ENCODE results near the gene PDGFC.
A peak's percentile ranks its signal among the peaks of the same experiment; 100 is the strongest.
"Not testable (repeated sequence)": the region's sequence is repeated elsewhere in the genome, so short reads cannot be mapped to it uniquely, and the experiment has no call there.

Gene PDGFC

DNA sequence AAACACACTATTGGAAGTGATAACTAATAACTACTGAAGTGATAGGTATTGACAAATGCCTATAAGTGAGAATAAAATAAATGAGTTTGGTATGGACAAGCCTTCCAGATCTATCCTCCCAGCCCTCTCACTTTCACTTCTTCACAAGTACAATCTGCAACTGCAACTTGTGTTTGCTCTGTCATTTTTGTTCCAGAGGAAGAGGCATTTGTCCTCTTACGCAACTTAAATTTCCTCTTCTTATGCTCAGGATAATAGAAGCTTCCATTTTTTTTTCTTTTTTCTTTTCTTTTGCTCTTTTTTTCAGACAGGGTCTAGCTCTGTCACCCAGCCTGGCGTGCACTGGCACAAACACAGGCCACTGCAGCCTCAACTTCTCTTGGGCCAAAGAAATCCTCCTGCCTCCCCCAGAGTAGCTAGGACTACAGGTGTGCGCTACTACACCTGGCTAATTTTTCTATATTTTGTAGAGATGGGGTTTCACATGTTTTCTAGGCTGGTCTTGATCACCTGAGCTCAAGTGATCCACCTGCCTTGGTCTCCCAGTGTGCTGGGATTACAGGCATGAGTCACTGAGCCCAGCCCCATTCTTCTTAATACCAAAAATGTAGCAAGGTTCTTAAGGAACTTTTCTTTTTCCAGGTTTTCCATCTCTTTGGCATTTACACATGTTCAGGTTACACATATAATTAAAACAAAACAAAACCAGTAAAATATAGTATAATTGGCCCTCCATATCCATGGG is 73.1 kb downstream of the PDGFC start:
- no peak for DNase-seq

DNA sequence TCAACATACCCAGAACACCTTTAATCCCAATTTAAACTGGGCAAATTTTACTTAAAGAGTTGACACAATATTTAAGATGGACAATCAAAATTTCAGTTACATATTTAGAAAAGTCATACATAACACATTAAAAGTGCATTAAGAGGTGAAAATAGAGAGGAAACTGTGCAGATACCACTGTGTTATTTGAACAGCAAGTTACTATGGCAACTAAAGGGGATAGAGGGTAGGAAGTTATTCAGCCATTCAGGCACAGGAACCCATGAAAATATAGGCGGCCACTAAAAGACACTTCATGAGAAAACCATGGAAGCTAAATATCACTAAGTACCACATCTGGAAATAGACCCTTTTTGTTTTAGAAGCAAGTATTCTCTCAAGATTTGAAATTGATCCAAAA is 75.1 kb downstream of the PDGFC start:
- DNase-seq = peak in 1 of 3 experiments; percentile 18

DNA sequence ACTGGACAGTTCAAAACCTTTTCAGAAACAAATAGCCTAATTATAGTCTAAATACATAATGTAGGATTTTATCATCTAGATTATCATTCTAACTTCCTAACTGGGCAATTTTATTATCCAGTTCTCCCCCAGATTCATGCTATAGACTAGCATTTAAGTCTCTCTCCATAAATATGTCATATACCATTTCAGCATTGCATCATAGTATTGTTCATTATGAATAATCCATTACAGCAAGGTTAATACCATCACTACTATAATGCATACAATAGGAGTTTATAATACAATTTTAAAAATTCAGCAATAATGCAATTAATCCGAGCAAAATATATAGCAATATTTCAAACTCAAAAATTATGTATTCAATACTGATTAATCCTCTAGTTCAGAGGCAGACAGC is 77.4 kb downstream of the PDGFC start:
- no peak for DNase-seq

DNA sequence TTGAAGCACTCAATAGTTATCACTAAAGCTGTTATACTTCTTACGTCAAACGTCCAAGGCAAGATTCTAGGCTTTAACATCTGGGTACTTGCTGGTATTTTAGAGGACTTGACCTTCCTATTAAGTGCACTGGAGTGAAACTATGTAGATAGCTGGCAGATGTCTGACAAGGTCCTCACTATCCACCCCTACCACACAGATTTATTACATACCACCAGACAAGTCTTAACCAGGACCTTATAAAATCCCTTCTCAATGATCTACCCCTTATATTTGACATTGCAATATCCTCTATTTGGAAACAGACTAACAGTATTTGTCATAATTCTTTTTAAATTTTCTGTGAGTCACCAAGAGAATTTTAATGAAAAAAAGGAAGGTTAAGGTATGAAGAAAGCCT is 78.8 kb downstream of the PDGFC start:
- no peak for DNase-seq

DNA sequence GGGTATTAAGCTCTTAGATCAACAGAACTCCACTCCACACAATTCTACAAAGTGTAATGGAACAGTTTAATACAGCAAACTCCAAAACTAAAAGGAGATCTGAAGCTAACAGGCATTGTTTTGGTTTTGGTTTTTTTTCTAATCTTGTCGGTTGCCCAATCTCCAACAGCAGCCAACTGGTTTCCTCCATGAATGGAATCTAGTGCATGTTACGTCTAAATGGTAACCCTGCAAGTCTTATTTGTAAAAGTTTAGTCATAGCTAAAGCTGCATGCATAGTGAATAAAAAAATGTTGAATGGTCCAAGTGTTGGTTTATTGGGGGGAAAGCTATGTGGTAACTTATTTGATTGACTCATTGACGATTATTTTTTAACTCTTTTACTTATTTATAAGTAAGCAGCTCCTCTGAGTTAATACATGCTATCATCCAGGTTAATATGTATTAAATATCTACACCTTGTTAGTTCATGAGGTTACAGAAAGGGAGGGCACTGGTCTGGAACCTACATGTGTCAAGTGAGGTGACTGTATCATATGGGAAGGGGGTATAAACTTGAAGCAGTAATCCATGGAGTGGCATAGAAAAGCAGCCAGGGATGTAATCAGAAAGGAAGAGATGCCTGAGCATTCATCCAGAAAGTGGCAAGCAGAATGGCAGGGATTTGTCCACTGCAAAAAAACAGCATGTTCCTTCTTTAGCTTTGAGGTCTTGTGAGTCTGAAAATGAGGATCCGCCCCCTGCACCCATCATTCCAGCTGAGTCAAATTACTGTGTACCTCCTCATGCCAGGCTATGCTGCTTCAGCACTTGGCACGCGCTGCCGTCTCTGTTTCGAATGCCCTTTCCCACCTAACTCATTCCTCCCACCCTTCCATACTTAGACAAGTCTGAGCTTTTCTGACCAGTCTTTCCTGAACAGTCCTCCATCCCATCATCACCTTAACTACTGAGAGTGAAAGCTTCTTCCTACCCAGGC is 81.7 kb downstream of the PDGFC start:
- no peak for DNase-seq

DNA sequence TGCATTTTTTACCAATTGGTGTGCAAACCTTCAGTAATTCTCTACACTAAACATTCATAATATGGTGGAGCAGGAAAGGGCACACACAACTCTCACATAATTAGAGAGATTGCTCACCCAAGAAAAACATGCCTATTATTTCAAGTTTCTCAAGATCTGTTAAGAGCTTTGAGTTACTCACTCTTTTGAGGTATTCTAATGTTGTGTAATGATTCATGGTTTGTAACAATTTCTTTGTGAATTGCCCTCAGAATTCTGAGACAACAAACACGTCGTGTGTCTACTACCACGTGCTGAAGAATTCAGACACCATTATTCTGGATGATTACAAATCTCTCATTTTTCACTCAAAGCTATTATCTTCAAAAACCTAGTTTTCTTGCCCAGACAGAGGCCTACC is 82.8 kb downstream of the PDGFC start:
- DNase-seq = no peak

DNA sequence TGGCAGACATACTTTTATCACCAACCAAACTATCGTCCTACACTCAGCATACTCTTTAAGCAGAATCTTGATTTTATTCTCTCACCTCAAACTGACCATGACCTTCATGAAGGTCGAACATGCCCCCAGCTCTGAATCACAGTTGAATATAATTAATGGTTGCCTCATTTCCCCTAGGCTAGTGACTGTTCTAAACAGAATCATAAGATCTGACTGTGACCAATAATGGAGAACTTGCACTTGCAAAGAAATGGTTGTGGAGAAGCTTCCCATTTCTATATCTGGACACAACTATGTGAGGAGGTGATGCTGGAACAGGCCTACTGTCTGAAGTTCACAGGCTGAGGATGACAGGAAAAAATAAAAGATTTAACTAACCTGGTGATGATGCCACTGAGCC is 85.1 kb downstream of the PDGFC start:
- no peak for DNase-seq

DNA sequence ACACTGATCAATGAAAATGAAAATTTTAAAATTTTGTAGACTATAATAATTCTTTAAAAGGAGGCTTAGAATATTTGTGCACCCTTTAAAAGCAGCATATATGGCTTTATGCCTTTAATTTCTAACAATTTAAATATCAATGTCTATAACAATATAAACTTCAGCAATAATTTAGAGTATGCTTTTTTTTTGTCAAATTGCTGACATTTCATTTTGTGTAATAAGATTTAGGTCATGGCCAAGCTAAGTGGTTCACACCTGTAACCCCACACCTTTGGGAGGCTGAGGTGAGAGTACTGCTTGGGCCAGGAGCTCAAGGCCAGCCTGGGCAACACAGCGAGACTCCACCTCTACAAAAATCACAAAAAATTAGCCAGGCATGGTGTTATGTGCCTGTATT is 86.2 kb downstream of the PDGFC start:
- no peak for DNase-seq

DNA sequence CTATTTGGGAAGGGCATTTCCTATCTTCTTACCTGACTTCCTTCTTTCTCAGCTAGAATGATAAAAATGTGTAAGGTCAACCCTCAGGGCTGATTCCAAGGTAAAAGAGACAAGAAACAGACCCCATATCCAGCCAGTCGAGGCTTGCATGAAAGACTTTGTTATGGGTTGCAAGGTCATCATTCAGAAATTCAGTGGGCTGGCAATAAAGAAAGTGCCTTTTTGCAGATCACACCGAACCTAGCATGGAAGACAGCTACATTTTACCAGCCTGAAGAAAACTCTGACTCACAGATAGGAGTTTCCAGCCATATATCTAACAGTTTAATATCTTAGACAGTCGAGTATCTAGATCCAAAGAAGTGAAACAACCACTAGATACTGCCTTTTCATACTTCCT is 87.4 kb downstream of the PDGFC start:
- DNase-seq = no peak

DNA sequence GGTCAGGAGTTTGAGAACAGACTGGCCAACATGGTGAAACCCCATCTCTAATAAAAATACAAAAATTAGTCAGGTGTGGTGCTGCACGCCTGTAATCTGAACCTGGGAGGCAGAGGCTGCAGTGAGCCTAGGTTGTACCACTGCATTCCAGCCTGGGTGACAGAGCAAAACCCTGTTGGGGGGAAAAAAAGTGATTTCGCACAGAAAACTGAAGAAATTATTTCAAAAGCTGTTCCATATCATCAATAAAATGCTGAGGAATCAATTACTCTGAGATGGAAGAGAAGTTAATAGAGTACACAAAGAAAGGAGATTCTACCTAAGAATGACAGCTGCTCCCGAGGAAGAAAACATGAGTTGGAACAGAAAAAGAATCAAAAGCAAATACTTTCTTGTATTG is 95.9 kb downstream of the PDGFC start:
- no peak for DNase-seq

DNA sequence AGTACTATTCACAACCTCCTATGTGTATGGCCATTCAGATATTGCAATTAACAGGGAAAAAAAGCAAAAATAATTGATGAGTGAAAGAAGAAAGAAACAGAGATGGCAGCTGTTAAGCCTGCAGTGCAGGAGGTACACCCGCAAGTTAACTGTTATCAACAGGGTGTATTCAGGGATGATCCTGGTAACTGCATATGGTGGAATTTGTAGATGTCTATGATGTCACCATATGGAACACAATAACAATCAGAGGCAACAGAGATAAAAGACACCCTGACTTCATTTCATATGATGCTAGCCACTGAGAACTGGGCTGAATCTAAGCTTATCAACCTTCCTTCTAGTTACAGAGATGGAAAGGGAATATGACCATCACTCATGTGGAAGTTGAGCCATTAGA is 96.5 kb downstream of the PDGFC start:
- no peak for DNase-seq

DNA sequence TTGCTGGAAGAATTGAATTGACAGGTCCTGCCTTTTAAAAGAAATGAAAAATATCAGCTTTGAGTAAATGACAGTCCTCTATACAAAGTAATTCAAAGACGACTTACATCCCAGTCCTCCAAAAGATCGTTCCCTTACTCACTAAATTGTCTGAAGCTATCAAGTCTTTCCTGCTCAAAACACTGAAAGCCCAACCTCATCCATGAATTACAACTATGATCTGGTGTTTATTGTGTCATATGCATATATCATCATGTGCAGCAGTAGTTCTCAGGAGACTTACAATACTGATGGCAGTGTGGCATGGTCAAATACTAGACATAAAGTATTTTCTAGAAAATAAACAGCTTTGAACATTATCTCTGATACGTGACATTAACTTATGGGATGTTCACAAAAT is 97.8 kb downstream of the PDGFC start:
- DNase-seq = no peak

DNA sequence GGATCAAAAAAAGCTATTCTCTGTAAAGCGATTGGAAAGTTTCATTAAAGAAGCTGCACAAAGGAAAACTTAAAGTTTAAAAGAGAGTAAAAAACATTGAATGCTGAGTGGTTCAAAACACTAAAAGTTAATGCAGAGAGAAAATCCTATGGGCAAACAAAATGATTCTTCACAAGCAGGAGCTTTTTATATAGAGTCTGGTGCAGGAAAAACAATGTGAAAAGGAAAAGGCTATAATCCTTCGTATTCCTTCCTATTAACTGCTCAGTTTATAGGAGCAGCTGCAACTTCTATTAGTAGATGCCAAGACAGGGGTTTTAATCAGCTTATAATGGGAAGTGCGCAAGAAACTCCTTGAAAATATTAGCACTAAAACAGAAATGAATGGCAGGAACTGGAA is 100.7 kb downstream of the PDGFC start:
- no peak for DNase-seq

DNA sequence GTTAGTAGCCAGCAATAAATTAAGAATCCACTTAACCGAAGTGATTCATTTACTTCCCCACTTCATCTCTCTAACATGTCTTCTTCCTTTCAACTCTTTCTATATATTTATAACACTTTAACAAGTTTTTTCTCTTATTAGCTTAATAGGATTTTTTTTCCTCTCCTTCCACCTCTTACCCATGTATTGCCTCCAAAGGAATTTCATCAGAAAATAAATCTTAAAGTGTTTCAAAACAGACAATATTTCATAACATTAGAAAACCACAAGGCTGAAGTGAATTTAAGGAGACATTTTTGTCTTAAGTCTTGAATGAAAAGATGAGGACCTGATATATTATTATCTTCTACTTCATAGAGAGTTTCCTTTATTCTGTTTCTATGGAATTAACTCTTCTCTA is 101.5 kb downstream of the PDGFC start:
- DNase-seq = no peak

DNA sequence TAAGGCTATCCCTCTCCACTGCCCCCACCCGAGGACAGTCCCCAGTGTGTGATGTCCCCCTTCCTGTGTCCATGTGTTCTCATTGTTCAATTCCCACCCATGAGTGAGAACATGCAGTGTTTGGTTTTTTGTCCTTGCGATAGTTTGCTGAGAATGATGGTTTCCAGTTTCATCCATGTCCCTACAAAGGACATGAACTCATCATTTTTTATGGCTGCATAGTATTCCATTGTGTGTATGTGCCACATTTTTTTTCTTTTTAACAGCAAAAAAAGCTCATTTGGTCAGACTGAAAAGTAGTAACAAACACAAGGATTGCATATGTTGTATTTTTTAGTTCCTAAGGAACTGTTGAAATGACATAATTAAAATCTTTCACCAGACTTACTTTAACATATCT is 105.5 kb downstream of the PDGFC start:
- DNase-seq = not testable (repeated sequence)

DNA sequence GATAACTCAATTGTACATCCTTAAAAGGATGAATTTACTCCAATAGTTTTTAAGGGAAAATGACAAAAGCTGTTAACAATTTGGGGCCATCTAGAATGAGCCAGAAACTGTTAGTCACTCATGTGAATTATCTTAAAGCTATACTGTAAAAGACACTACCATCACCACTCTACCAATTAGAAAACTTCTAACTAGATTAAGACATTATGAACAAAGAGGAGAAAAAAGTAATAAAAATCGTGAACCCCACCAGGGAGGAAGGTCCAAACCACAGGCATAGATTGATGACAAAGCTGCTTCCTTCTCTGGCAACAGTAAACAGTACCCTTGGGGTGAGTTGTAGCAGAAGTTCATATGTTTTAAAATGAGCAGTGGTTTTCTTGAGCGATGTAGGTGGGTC is 106.1 kb downstream of the PDGFC start:
- DNase-seq = no peak

DNA sequence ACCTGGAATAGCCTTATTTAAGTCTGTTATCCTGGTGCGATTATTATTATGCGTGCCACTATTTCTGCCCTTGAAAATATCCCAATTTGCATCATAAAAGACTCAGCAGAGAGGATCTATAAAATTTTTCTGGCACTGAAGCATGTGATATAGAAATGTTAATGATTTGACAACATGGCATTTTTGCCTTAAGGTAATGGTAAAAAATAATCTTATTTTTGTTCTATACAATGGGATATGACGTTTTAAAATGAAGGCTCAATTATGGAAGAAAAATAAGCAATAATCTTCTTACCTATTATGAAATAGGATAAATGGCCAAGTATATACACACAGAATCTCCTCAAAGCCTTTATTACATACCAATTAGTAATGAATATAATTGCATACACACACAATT is 113.5 kb downstream of the PDGFC start:
- DNase-seq = peak in 1 of 3 experiments; percentile 52

DNA sequence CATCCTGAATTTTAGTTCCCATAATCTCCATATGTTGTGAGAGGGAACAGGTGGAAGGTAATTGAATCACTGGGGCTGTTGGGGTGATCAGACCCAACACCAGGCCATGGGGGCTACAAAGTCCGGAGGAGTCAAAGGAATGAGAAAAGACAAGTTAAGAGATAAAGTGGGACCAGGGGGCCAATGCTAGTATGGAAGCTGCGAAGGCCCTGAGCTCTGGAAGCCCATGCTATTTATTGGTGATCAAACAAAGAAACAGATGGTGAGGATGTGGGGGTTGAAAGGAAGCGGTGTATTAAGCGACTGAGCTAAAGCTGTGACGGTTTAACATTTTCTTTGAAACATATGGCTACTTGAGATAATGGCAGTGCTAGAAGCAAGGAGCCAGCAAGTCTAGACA is 132.8 kb downstream of the PDGFC start:
- DNase-seq = peak in 1 of 3 experiments; percentile 2

DNA sequence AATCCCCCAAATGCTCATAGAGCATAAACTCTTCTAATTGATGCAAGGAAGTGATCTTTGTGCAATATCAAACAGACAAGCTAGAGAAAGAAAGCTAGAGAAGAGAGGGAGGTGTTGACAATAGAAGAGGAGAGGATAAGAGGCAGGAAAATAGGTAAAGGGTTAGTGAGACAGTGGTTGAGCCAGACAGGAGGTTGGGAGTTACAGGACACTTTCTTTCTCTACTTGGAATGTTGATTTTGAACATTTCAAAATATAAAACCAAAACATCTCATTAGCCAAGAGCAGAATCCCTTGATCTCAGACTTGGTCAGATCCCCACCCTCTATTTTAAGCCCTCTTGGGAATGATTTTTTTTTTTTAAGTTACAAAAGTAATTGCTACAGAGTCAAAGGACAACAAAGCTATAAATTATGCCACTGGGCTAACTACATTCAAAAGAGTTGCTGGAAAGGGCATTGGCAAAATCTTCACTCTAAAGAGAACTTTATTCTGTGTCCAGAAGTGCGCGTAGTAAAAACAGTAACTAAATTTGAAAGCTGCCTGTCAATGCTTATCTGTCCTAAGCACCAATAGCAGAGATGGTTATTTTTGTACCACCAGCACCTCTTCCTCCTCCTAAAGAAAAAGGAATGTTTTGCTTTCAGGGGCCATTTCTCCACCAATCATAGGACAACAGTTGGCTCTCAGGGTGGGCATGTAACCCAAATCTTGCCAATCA is 133.8 kb downstream of the PDGFC start:
- DNase-seq = no peak

DNA sequence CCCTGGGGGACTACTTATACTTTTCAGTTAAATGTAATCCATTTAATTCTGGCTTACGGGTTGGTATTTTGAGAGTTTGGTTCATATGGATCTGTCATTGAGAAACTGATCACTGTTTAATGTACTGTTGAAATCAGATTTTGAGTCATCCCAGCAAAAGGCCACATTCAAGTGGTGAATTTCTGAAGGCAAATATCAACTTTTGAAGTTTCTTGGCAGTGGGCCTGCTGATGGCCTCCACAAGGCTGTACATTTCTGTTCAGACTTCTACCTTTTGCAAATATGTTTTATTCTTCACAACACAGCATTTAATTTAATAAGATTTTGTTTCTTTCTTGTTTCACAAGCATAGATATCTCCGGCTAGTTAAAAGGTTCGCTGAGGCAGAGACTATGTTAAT is 138.7 kb downstream of the PDGFC start:
- no peak for DNase-seq

DNA sequence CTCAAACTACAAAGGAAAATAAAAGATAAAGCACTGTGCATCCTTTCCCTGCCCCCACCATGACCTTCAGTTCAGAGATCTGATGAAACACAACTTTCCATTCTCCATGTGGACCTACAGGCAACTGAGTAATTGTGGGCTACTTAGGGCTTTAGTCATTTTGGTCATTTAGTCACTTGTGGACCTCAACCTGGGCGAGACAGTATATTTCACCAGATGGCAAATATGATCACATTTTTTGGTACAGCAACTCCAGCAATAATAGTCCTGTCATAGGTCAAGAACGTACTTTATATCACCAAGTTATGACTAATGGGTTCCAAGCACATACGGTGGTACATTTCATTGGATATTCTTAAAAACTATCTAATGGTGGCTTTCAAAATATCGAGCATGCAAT is 141.2 kb downstream of the PDGFC start:
- no peak for DNase-seq

DNA sequence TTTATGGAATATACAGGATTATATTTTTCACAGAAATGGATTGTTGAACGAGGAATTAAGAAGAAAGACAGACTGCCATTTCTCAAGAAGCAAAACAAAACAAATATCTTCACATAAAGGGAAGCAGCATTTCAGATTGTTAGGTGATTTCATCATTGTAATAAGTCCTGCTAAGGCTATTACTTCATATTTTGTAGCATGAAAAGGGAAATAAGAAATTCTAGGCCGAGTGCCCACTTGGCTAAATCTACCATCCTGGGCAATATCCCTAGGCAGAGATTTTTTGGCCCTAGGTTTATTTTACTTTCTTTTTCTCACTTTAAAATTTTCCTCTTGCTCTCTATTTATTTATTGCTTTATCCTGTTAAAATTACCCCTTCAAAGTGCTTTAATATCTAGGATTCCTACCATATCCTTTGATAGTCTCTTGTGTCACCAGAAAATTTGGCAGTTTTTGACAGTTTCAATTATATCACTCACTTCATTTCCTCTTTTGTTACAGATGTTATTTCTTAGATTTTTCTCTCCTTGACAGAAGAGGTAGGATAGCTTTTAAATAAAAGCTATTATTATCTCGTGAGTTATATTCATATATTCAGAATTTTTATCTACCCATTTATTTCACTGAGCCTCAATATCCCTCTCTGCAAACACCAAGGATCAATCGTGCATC is 142.3 kb downstream of the PDGFC start:
- no peak for DNase-seq

DNA sequence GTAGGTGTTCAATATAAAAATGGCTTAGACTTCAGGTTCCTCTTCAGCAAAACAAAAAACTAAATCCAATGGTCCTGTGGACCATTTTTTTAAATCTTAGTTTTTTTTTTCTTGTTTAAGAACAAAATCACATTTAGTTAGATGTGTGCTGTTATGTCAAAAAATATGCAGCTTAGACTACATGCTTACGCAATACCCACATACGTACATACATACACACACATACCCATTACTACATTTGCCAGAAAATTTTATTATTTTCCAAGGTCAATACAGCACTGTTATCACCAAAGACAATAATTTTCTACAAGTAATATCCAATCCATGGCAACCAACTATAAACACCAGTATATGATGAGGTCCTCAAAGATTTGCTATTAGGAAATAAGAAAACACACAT is 144.1 kb downstream of the PDGFC start:
- DNase-seq = no peak
